ENCODE results near the gene DNAJC28.
"Not testable (repeated sequence)": the region's sequence is repeated elsewhere in the genome, so short reads cannot be mapped to it uniquely, and the experiment has no call there.

Gene DNAJC28

GRCh38 chr21:33491373-33492102, at the start of gene DNAJC28:
DNAJC28 (minus strand) TSS chr21:33491716; CDS start chr21:33489393, 2,323 bp downstream.
- peak; percentile 96 for DNase-seq (ENCODE audit: low spot score)

GRCh38 chr21:33541105-33541711, 49.7 kb upstream of the DNAJC28 start:
- DNase-seq (ENCODE audit: low spot score) = no peak

- DNase-seq (ENCODE audit: low spot score) = no peak
These were observed 49.2 kb upstream of the DNAJC28 start for GRCh38 chr21:33540711-33541104.

GRCh38 chr21:33539616-33540015, 48.1 kb upstream of the DNAJC28 start:
- DNase-seq (ENCODE audit: low spot score) = no peak

- DNase-seq (ENCODE audit: low spot score) = no peak
These were observed 45.7 kb upstream of the DNAJC28 start for GRCh38 chr21:33537212-33537611.

GRCh38 chr21:33531007-33531406, 39.5 kb upstream of the DNAJC28 start:
- DNase-seq (ENCODE audit: low spot score) = no peak

GRCh38 chr21:33522953-33523349, 31.4 kb upstream of the DNAJC28 start:
- no peak for DNase-seq (ENCODE audit: low spot score)

GRCh38 chr21:33522297-33522952, 30.9 kb upstream of the DNAJC28 start:
- no peak for DNase-seq (ENCODE audit: low spot score)

GRCh38 chr21:33518899-33519298, 27.4 kb upstream of the DNAJC28 start:
- no peak for DNase-seq (ENCODE audit: low spot score)

GRCh38 chr21:33514229-33514628, 22.7 kb upstream of the DNAJC28 start:
- DNase-seq (ENCODE audit: low spot score) = no peak

GRCh38 chr21:33512481-33512880, 21.0 kb upstream of the DNAJC28 start:
- DNase-seq (ENCODE audit: low spot score) = no peak

GRCh38 chr21:33511639-33512038, 20.1 kb upstream of the DNAJC28 start:
- DNase-seq (ENCODE audit: low spot score) = no peak

GRCh38 chr21:33510826-33511225, 19.3 kb upstream of the DNAJC28 start:
- DNase-seq (ENCODE audit: low spot score) = no peak

- not testable (repeated sequence) for DNase-seq (ENCODE audit: low spot score)
These were observed 15.5 kb upstream of the DNAJC28 start for GRCh38 chr21:33507003-33507402.

GRCh38 chr21:33505833-33506232, 14.3 kb upstream of the DNAJC28 start:
- DNase-seq (ENCODE audit: low spot score) = no peak

GRCh38 chr21:33496345-33496744, 4.8 kb upstream of the DNAJC28 start:
- DNase-seq (ENCODE audit: low spot score) = no peak

- DNase-seq (ENCODE audit: low spot score) = no peak
These were observed 4.2 kb upstream of the DNAJC28 start for GRCh38 chr21:33495743-33496142.

GRCh38 chr21:33493756-33494155, 2.2 kb upstream of the DNAJC28 start:
- DNase-seq (ENCODE audit: low spot score) = no peak

GRCh38 chr21:33492571-33492970, 1.1 kb upstream of the DNAJC28 start:
- DNase-seq (ENCODE audit: low spot score) = no peak

- DNase-seq (ENCODE audit: low spot score) = no peak
These were observed 534 bp downstream of the DNAJC28 start for GRCh38 chr21:33490991-33491372.

GRCh38 chr21:33488936-33489335, 2.6 kb downstream of the DNAJC28 start:
- DNase-seq (ENCODE audit: low spot score) = no peak

- no peak for DNase-seq (ENCODE audit: low spot score)
These were observed 3.5 kb downstream of the DNAJC28 start for GRCh38 chr21:33487996-33488395.

- DNase-seq (ENCODE audit: low spot score) = peak; percentile 6
These were observed 10.1 kb downstream of the DNAJC28 start for GRCh38 chr21:33481314-33481943.

All from Ammon's horn (tissue), 1 donor.